CD4-positive, CD25-positive, alpha-beta regulatory T cell (primary cell): ENCODE measurements around the gene ING5. TPM values are rescaled to one million over a fixed set of nuclear protein-coding genes. Genes with fewer than 3 reads are reported as not detected.
"Not testable (repeated sequence)": the region's sequence is repeated elsewhere in the genome, so short reads cannot be mapped to it uniquely, and the experiment has no call there.

Experiments
- ATAC-seq, 2 donors: fragments of 150-1000 bp; cut with Tn5 transposase; one replicate each; pipeline ENCODE4 v1.10.0; 2021; ENCODE audit warnings: low read depth in 2 of 2, moderate number of reproducible peaks in 2 of 2, moderate library complexity in 1 of 2
- DNase-seq, 3 donors: peaks; one replicate each; pipeline versions ENCODE4 v3.0.0 to v3.0.0-alpha.2; 2012 to 2022; ENCODE audit warnings: mixed read lengths in 1 of 3
- H3K27ac ChIP-seq: one replicate; pipeline ENCODE4 v1.7.0; 2013; ENCODE audit warnings: mild to moderate bottlenecking, low read length; ENCODE audit not compliant: insufficient read depth, poor library complexity, severe bottlenecking
- H3K27me3 ChIP-seq: one replicate; pipeline ENCODE4 v1.7.0; 2013; ENCODE audit warnings: low read length; ENCODE audit not compliant: control insufficient read depth, insufficient read depth
- H3K36me3 ChIP-seq: one replicate; pipeline ENCODE4 v1.7.0; 2013; ENCODE audit warnings: mild to moderate bottlenecking, low read length, moderate library complexity; ENCODE audit not compliant: control insufficient read depth, insufficient read depth
- H3K4me1 ChIP-seq: 2 replicates; pipeline ENCODE4 v1.7.0; 2013; ENCODE audit warnings: mild to moderate bottlenecking, low read length; ENCODE audit not compliant: insufficient read depth, control insufficient read depth, poor library complexity, severe bottlenecking
- H3K4me3 ChIP-seq: one replicate; pipeline ENCODE4 v1.7.0; 2013; ENCODE audit warnings: low read depth, mild to moderate bottlenecking, low read length, moderate library complexity
- H3K9me3 ChIP-seq, 2 experiments: 1 replicate in 1 of 2; 2 replicates in 1 of 2; pipeline ENCODE4 v1.7.0; 2013; ENCODE audit warnings: low read length in 2 of 2, mild to moderate bottlenecking in 1 of 2, moderate library complexity in 1 of 2; ENCODE audit not compliant: control insufficient read depth in 2 of 2
- H3K27ac Mint-ChIP-seq, 3 donors: one replicate each; pipeline ENCODE4 v1.8.0; 2020 to 2022; ENCODE audit warnings: mild to moderate bottlenecking in 3 of 3, mixed read lengths in 3 of 3, moderate library complexity in 2 of 3
- H3K27me3 Mint-ChIP-seq: one replicate; pipeline ENCODE4 v1.8.0; 2022; ENCODE audit warnings: mild to moderate bottlenecking, mixed read lengths
- H3K36me3 Mint-ChIP-seq: one replicate; pipeline ENCODE4 v1.8.0; 2020; ENCODE audit warnings: mixed read lengths
- H3K4me1 Mint-ChIP-seq, 4 donors: one replicate each; pipeline ENCODE4 v1.8.0; 2020 to 2022; ENCODE audit warnings: mixed read lengths in 4 of 4, mild to moderate bottlenecking in 1 of 4
- H3K4me3 Mint-ChIP-seq, 4 donors: one replicate each; pipeline ENCODE4 v1.8.0; 2020 to 2022; ENCODE audit warnings: mild to moderate bottlenecking in 4 of 4, mixed read lengths in 4 of 4, moderate library complexity in 3 of 4
- H3K9me3 Mint-ChIP-seq, 7 donors: one replicate each; pipeline ENCODE4 v1.8.0; 2020 to 2022; ENCODE audit warnings: mixed read lengths in 7 of 7, mild to moderate bottlenecking in 3 of 7, moderate library complexity in 2 of 7
- polyA plus RNA-seq, 4 donors: library from polyadenylated mRNA; unstranded; fragments of 300-500 nt; fragmentation: Illumina TruSeq; gene quantifications; one replicate each; pipeline ENCODE4 v1.2.3, GENCODE V29; 2021
- total RNA-seq: library from RNA; stranded (reverse); gene quantifications from one replicate; pipeline ENCODE4 v1.2.3, GENCODE V29; 2022

ING5 gene
- total and polyA plus RNA-seq, 5 donors from 2014 or later: 16.7 to 64.8 (median 21.4) TPM

- peaks cover 24% of the 10 kb centered on the region for H3K36me3 Mint-ChIP-seq
- H3K4me1 ChIP-seq: no peaks in the 10 kb centered on the region
- DNase-seq (no peak), ATAC-seq (no peak)
- H3K4me1 Mint-ChIP-seq: peaks cover 0 to 12% (median 8%) of the 10 kb centered on the region in 4 donors
- peaks cover 0 to 5% of the 10 kb centered on the region in 2 experiments for H3K9me3 ChIP-seq
- peaks cover 12% of the 10 kb centered on the region for H3K36me3 ChIP-seq
- H3K27ac Mint-ChIP-seq: no peak overlapping the region
- H3K9me3 Mint-ChIP-seq: peaks cover 0 to 4% (median 0%) of the 10 kb centered on the region in 7 donors
- H3K27ac ChIP-seq: no peak overlapping the region
- H3K4me3 ChIP-seq: no peak overlapping the region
- peak overlapping the region in 2 of 4 donors; percentile 11 to 34 for H3K4me3 Mint-ChIP-seq
- no peaks in the 10 kb centered on the region for H3K27me3 Mint-ChIP-seq
- H3K27me3 ChIP-seq: no peaks in the 10 kb centered on the region
Measured at GRCh38 chr2:241759067-241759807, 57.4 kb downstream of the ING5 start.

DNA sequence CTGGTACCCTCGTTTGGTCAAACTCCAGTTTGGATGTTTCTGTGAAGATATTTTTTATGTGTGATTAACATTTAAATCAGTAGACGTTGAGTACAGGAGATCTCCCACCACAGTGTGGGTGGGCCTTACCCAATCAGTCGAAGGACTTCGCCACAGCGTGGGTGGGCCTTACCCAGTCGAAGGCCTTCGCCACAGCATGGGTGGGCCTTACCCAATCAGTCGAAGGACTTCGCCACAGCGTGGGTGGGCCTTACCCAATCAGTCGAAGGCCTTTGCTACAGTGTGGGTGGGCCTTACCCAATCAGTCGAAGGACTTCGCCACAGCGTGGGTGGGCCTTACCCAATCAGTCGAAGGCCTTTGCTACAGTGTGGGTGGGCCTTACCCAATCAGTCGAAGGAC lies 58.1 kb downstream of the ING5 start:
- H3K4me3 Mint-ChIP-seq: peak overlapping the region in 1 of 4 donors; percentile 34
- ATAC-seq, H3K4me1 ChIP-seq: not testable (repeated sequence)

DNA sequence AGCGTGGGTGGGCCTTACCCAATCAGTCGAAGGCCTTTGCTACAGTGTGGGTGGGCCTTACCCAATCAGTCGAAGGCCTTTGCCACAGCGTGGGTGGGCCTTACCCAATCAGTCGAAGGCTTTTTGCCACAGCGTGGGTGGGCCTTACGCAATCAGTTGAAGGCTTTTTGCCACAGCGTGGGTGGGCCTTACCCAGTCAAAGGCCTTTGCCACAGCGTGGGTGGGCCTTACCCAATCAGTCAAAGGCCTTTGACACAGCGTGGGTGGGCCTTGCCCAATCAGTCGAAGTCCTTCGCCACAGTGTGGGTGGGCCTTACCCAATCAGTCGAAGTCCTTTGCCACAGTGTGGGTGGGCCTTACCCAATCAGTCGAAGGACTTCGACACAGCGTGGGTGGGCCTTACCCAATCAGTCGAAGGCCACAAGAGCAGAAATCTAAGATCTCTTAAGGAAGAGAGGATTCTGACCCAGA lies 58.5 kb downstream of the ING5 start:
- Histone ChIP-seq H3K36me3 (peaks cover 12% of the 10 kb centered on the region), H3K9me3 (peaks cover 0 to 5% of the 10 kb centered on the region in 2 experiments), H3K4me3 (no peak overlapping the region), H3K27ac (no peak overlapping the region), H3K4me1 (no peaks in the 10 kb centered on the region), H3K27me3 (no peaks in the 10 kb centered on the region)
- H3K4me3 Mint-ChIP-seq: no peak overlapping the region
- peaks cover 0 to 12% (median 8%) of the 10 kb centered on the region in 4 donors for H3K4me1 Mint-ChIP-seq
- no peak overlapping the region for H3K27ac Mint-ChIP-seq
- no peaks in the 10 kb centered on the region for H3K27me3 Mint-ChIP-seq
- DNase-seq (no peak), ATAC-seq (no peak)
- H3K36me3 Mint-ChIP-seq: peaks cover 22% of the 10 kb centered on the region
- peaks cover 0 to 4% (median 0%) of the 10 kb centered on the region in 7 donors for H3K9me3 Mint-ChIP-seq

More for the DNA sequence above, 58.1 kb downstream of the ING5 start:
- not testable (repeated sequence) for H3K9me3 ChIP-seq, H3K27me3 Mint-ChIP-seq, H3K4me3 ChIP-seq, DNase-seq, H3K9me3 Mint-ChIP-seq, H3K27me3 ChIP-seq, H3K27ac ChIP-seq
- H3K36me3 Mint-ChIP-seq: peaks cover 22% of the 10 kb centered on the region
- peaks cover 12% of the 10 kb centered on the region for H3K36me3 ChIP-seq
- H3K4me1 Mint-ChIP-seq: peaks cover 0 to 12% (median 8%) of the 10 kb centered on the region in 4 donors
- peak overlapping the region in 1 of 3 donors; percentile 61 for H3K27ac Mint-ChIP-seq

DNA sequence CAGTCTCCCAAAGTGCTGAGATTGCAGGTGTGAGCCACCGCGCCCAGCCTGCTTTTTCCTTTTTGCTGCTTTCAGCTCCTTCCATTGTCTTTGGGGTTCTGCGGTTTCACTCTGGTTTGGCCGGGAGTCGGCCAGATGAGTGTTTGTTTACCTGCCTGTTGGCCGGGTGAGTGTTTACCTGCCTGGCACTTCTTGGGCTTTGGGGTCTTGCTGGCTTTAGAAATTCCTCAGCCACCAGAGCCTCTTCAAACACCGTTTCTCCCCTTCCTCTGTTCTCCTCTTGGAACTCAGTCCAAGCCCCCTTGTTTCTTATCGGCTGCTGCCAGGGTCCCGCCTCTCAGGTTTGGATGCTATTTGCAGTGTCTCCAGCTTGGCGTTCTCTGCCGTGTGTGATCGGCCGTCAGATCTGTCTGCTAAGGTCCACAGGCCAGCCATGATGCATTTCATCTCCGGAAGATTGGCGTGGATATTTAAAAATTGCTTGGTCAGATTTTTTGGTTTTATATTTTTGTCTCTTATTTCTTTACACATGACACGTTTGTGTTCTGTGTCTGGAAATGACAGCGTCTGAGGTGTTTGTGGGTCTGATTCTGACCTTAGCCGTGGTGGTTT lies 60.6 kb downstream of the ING5 start:
- H3K4me3 ChIP-seq: no peak overlapping the region
- DNase-seq (no peak), ATAC-seq (peak in 1 of 2 donors; percentile 10)
- Mint-ChIP-seq H3K9me3 (peaks cover 0 to 4% (median 0%) of the 10 kb centered on the region in 7 donors), H3K36me3 (peaks cover 22% of the 10 kb centered on the region), H3K4me3 (peak overlapping the region; percentile 18 to 63 (median 45)), H3K27ac (peak overlapping the region; percentile 53 to 78 (median 69)), H3K27me3 (no peaks in the 10 kb centered on the region), H3K4me1 (peaks cover 0 to 12% (median 8%) of the 10 kb centered on the region in 4 donors)
- H3K9me3 ChIP-seq: peaks cover 0 to 5% of the 10 kb centered on the region in 2 experiments
- H3K36me3 ChIP-seq: peaks cover 3% of the 10 kb centered on the region
- H3K4me1 ChIP-seq: no peaks in the 10 kb centered on the region
- no peaks in the 10 kb centered on the region for H3K27me3 ChIP-seq
- H3K27ac ChIP-seq: no peak overlapping the region

- H3K4me3 ChIP-seq: no peak overlapping the region
- peak overlapping the region; percentile 69 to 82 (median 78) for H3K27ac Mint-ChIP-seq
- peak; percentile 50 to 62 for ATAC-seq
- peaks cover 22% of the 10 kb centered on the region for H3K36me3 Mint-ChIP-seq
- peaks cover 3% of the 10 kb centered on the region for H3K36me3 ChIP-seq
- H3K9me3 ChIP-seq: peaks cover 0 to 5% of the 10 kb centered on the region in 2 experiments
- peaks cover 0 to 12% (median 8%) of the 10 kb centered on the region in 4 donors for H3K4me1 Mint-ChIP-seq
- peak in 1 of 3 donors; percentile 16 for DNase-seq
- H3K4me3 Mint-ChIP-seq: peak overlapping the region; percentile 18 to 63 (median 45)
- no peaks in the 10 kb centered on the region for H3K27me3 ChIP-seq
- H3K27ac ChIP-seq: no peak overlapping the region
- no peaks in the 10 kb centered on the region for H3K4me1 ChIP-seq
- H3K27me3 Mint-ChIP-seq: no peaks in the 10 kb centered on the region
- peaks cover 0 to 4% (median 0%) of the 10 kb centered on the region in 7 donors for H3K9me3 Mint-ChIP-seq
Measured at GRCh38 chr2:241762933-241763369, 61.1 kb downstream of the ING5 start.

DNA sequence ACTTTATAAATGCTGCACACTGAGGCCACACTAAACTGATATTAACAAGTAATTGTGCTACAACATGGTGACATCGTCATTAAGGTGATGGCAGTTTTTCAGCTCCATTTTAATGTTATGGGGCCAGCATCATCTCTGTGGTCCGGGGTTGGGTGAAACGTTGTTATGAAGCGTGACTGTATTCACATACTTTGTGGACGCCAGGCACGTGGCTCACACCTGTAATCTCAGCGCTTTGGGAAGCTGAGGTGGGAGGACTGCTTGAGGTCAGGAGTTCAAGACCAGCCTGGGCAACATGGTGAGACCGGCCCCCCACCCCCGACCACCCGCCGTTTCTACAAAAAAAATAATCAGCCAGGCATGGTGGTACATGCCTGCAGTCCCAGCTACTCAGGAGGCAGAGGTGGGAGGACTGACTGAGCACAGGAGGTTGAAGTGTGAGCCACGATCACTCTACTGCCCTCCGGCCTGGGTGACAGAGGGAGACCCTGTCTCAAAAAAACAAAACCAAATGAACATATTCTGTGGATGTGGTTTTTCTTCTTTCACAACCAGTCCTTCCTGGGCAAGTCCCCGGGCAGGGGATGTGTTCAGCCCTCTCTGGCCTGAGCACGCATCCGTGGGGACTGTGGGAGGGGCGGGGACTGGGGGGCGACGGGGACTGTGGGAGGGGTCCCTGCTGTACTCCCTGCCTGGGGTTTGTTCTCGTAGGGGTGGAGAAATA lies 61.9 kb downstream of the ING5 start:
- Histone ChIP-seq H3K27ac (no peak overlapping the region), H3K27me3 (no peaks in the 10 kb centered on the region), H3K36me3 (peaks cover 3% of the 10 kb centered on the region), H3K9me3 (peaks cover 0 to 5% of the 10 kb centered on the region in 2 experiments), H3K4me1 (no peaks in the 10 kb centered on the region), H3K4me3 (no peak overlapping the region)
- Mint-ChIP-seq H3K27me3 (no peaks in the 10 kb centered on the region), H3K36me3 (peaks cover 22% of the 10 kb centered on the region), H3K27ac (peak overlapping the region in 2 of 3 donors; percentile 69 to 82), H3K4me1 (peaks cover 0 to 12% (median 8%) of the 10 kb centered on the region in 4 donors), H3K9me3 (peaks cover 0 to 4% (median 0%) of the 10 kb centered on the region in 7 donors), H3K4me3 (peak overlapping the region in 1 of 4 donors; percentile 18)
- DNase-seq (no peak), ATAC-seq (no peak)
